T47D (cell line): ENCODE data around the gene GRIN2C.

Experiments
- DNase-seq, 2 experiments: peaks; one replicate each; pipeline versions ENCODE4 v3.0.0 to v3.0.0-alpha.2; 2011 to 2012; ENCODE audit warnings: low read depth in 1 of 2, low spot score in 1 of 2
- JUND ChIP-seq: IDR thresholded peaks from 2 replicates; pipeline ENCODE4 v1.6.1; 2012; ENCODE audit warnings: low read depth
- in situ Hi-C: cut with HindIII; loops from 2 replicates; pipeline ENCODE4 v1.10.0; 2016; ENCODE audit warnings: low sequenced_read_pairs, low pct_unique_long_range_greater_than_20kb

The GRIN2C gene

DNA sequence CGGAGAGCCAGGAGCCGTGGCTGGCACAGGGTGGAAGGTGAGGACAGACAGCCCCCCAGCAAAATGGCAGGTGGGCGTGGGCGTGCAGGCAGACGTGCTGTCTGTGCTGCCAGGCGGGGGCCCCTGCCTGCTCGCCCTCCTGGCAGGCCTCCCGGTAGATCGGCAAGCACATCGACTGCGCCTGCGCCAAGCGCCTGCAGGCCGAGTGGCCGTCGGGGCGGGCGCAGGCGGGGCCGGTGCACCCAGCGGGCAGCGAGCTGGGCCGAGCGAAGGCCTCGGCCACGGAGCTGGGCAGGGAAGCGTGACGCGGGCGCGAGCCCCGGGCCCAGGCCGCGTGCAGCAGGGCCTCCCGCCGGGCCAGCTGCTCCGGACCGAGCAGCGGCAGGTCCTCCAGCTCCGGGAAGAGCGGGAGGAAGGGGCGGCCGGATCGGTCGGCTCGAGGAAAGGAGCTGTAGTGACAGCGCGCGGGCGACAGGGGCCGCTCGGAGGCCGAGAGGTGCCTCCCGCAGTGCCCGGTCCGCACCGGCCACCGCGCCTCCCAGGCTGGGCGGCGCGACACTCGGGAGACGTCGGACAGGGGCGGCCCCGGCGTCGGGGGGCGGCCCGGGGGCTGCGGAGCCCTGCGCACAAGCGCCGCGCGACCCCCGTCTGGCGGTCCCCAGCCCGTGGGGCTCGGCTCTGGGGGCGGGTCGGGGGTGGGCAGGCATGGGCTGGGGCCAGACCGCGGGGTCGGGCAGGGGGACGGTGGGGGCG is 16.9 kb downstream of the GRIN2C start:
- TF ChIP-seq JUND: no peak
- in situ Hi-C loops: no loop called here
- DNase-seq: peak; percentile 74 to 99

DNA sequence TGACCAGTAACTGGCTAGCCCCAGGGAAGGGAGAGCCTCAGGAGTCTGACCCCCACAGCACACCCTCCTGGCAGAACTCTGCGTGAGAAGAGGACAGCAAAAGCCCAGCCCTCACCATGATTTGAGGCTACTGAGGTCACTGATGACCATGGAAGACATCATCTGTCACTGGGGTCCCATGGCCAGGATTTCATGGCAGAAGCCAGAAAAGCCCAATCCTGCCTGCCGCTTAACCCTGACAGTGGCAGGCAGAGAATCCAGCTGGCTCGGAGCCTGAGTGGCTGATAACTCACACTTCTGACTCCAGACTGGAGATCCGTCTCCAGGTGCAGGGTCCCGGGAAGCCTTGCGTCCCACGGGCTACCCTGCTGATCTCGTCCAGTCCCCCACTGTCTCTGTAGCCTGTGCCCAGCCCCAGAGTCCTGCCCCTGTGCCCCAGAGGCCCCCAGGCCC is 17.5 kb downstream of the GRIN2C start:
- no peak for DNase-seq
- in situ Hi-C loops: no loop called here
- TF ChIP-seq JUND: no peak

- in situ Hi-C loops: no loop called here
- no peak for DNase-seq
- no peak for TF ChIP-seq JUND
Measured at GRCh38 chr17:74840989-74841666, 18.6 kb downstream of the GRIN2C start.

GRCh38 chr17:74839990-74840852 is 19.5 kb downstream of the GRIN2C start:
- DNase-seq: no peak
- in situ Hi-C loops: no loop called here
- no peak for TF ChIP-seq JUND

- TF ChIP-seq JUND: no peak
- in situ Hi-C loops: no loop called here
- no peak for DNase-seq
Measured at GRCh38 chr17:74838274-74838673, 21.4 kb downstream of the GRIN2C start.

DNA sequence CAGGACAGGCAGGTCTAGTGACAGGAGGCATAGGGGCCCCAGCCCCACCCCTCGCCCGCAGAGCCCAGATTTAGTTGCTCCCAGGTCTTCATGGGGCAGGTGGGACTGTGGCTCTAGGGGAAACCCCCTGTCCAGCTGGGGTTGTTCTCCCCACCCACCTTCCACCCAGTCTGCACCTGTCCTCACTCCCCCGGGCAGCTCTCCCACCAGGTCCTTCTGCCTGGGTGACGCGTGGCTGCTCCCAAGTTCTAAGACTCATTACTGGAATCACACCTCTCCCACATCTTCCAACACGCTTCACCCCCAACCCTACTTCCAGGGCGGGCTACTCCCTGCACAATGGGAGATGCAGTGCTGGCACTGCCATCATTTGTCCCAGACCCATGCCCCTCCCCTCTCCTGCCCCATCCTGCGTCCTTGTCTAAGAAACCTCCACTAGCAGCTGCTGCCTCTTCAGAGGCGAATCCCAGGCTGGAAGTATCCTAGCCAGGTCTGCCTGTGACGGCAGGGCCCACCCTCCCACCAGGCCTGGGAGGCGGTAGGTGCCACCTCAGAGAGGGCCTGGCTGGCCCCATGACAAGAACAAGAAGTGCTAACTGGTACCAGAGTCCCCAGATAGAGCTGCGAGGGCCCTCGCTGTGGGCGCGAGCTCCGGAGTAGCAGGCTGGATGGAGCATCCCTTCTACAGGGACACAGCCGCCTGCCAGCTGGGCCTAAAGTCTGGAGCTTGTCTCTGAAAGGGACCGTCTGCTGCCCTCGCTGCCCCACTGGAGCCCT is 22.8 kb downstream of the GRIN2C start:
- in situ Hi-C loops: no loop called here
- TF ChIP-seq JUND: no peak
- DNase-seq: no peak

DNA sequence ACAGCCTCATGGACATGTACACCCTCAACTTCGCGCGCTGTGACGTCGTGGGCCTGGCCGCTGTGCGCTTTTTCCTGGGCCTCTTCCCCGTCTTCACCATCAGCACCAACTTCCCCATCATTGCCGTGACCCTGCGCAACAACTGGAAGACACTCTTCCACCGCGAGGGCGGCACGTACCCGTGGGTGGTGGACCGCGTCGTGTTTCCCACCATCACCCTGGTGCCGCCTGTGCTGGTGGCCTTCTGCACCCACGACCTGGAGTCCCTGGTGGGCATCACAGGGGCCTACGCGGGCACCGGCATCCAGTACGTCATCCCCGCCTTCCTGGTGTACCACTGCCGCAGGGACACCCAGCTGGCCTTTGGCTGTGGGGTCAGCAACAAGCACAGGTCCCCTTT is 23.5 kb downstream of the GRIN2C start:
- DNase-seq: no peak
- in situ Hi-C loops: no loop called here
- no peak for TF ChIP-seq JUND

- DNase-seq: no peak
- no peak for TF ChIP-seq JUND
- in situ Hi-C loops: no loop called here
Measured at GRCh38 chr17:74833501-74834377, 25.9 kb downstream of the GRIN2C start.

DNA sequence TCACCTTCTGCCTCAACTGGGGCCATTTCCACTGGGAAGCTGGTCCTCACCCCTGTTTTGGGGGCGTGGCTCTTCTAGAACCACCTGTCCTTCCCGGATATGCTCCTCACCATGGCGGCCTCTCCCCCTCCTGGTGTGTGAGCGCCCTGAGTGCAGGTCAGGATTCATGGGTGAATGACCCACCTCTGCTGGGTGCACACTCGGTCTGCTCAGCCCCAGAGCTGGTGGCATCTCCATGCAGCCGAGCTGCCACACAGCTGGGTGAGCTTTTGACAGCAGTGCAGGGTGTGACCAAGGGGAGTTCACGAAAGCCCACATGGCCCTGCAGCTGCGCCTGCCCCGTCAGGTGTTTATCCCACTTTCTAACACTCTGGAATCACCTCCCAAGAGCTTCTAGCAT is 27.3 kb downstream of the GRIN2C start:
- TF ChIP-seq JUND: no peak
- DNase-seq: no peak
- in situ Hi-C loops: no loop called here

- DNase-seq: no peak
- in situ Hi-C loops: no loop called here
- TF ChIP-seq JUND: no peak
Measured at GRCh38 chr17:74831444-74832146, 28.1 kb downstream of the GRIN2C start.

DNA sequence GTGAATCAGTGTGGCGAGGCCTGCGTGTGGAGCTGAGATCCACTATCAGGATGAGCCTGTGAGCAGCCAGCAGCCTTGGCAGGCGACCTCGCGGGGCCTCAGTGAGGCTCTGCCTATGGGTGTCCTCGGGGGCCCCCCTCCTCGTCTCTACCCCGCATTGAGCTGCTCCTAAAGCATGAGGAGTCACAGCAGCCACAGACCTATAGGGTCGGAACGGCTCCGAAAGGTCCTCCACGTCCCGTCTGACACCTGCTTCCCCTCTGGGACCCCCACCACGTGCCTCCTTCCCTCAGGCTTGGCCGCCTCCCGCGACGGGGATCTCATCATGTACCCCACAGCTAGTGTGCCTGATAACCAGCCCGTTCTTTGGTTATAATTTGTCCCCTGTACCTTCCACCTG is 28.8 kb downstream of the GRIN2C start:
- TF ChIP-seq JUND: no peak
- in situ Hi-C loops: no loop called here
- DNase-seq: no peak
